Mesothelial cell of epicardium (in vitro differentiated cells): ENCODE results near the gene CD302. TPM values are rescaled to one million over a fixed set of nuclear protein-coding genes. Genes with fewer than 3 reads are reported as not detected.
"Not testable (repeated sequence)": the region's sequence is repeated elsewhere in the genome, so short reads cannot be mapped to it uniquely, and the experiment has no call there.

Experiments
- DNase-seq, 2 experiments: peaks; one replicate each; pipeline ENCODE4 v3.0.0; 2021; ENCODE audit warnings: low spot score in 2 of 2; ENCODE audit not compliant: unreplicated experiment in 2 of 2
- H3K27ac Mint-ChIP-seq: 2 replicates; pipeline ENCODE4 v1.8.0; 2021; ENCODE audit warnings: mixed read lengths
- H3K27me3 Mint-ChIP-seq: 2 replicates; pipeline ENCODE4 v1.8.0; 2021; ENCODE audit warnings: low read depth, mixed read lengths
- H3K36me3 Mint-ChIP-seq: 2 replicates; pipeline ENCODE4 v1.8.0; 2021; ENCODE audit warnings: mixed read lengths
- H3K4me1 Mint-ChIP-seq: 2 replicates; pipeline ENCODE4 v1.8.0; 2021; ENCODE audit warnings: mixed read lengths
- H3K4me3 Mint-ChIP-seq: 2 replicates; pipeline ENCODE4 v1.8.0; 2021; ENCODE audit warnings: mild to moderate bottlenecking, moderate library complexity, mixed read lengths
- H3K9me3 Mint-ChIP-seq: 2 replicates; pipeline ENCODE4 v1.8.0; 2021; ENCODE audit warnings: mixed read lengths
- CTCF ChIP-seq: fragments of 200-600 bp; sonication (generic); IDR thresholded peaks from one replicate; pipeline ENCODE4 v1.5.0; 2021; ENCODE audit warnings: antibody characterized with exemption; ENCODE audit not compliant: unreplicated experiment
- total RNA-seq: library from RNA; stranded (reverse); gene quantifications from 3 replicates; pipeline ENCODE4 v1.2.1, GENCODE V29; 2021

The CD302 gene
- total RNA-seq, 1 donor from 2014 or later, result 2.9 TPM

GRCh38 chr2:159748089-159748488 is 49.9 kb downstream of the CD302 start:
- no peak for DNase-seq
- H3K36me3 Mint-ChIP-seq, result peaks cover 56% of the 10 kb centered on the region
- no peaks in the 10 kb centered on the region for H3K27me3 Mint-ChIP-seq
- no peak for TF ChIP-seq CTCF
- no peak overlapping the region for H3K4me3 Mint-ChIP-seq
- no peak overlapping the region for H3K27ac Mint-ChIP-seq
- H3K4me1 Mint-ChIP-seq, result peaks cover 6% of the 10 kb centered on the region
- peaks cover 7% of the 10 kb centered on the region for H3K9me3 Mint-ChIP-seq

GRCh38 chr2:159745237-159745636 is 52.8 kb downstream of the CD302 start:
- peaks cover 47% of the 10 kb centered on the region for H3K36me3 Mint-ChIP-seq
- not testable (repeated sequence) for DNase-seq

GRCh38 chr2:159744363-159744762 is 53.6 kb downstream of the CD302 start:
- Mint-ChIP-seq H3K9me3 (peaks cover 7% of the 10 kb centered on the region), H3K27me3 (no peaks in the 10 kb centered on the region), H3K4me1 (peaks cover 6% of the 10 kb centered on the region), H3K36me3 (peaks cover 49% of the 10 kb centered on the region), H3K4me3 (no peak overlapping the region), H3K27ac (peak overlapping the region; percentile 71)
- no peak for DNase-seq
- no peak for TF ChIP-seq CTCF

More at GRCh38 chr2:159745237-159745636, 52.8 kb downstream of the CD302 start:
- H3K4me3 Mint-ChIP-seq, H3K27me3 Mint-ChIP-seq, H3K4me1 Mint-ChIP-seq, H3K9me3 Mint-ChIP-seq: not testable (repeated sequence)
- H3K27ac Mint-ChIP-seq, result peak overlapping the region; percentile 24

GRCh38 chr2:159742846-159743245 is 55.2 kb downstream of the CD302 start:
- H3K27me3 Mint-ChIP-seq, result no peaks in the 10 kb centered on the region
- H3K4me1 Mint-ChIP-seq, result peaks cover 6% of the 10 kb centered on the region
- no peaks in the 10 kb centered on the region for H3K9me3 Mint-ChIP-seq
- H3K27ac Mint-ChIP-seq, result no peak overlapping the region
- no peak overlapping the region for H3K4me3 Mint-ChIP-seq
- DNase-seq, result no peak
- H3K36me3 Mint-ChIP-seq, result peaks cover 42% of the 10 kb centered on the region
- no peak for TF ChIP-seq CTCF

- Mint-ChIP-seq H3K4me1 (no peaks in the 10 kb centered on the region), H3K36me3 (peaks cover 42% of the 10 kb centered on the region), H3K27me3 (no peaks in the 10 kb centered on the region), H3K9me3 (peaks cover 7% of the 10 kb centered on the region), H3K27ac (no peak overlapping the region), H3K4me3 (no peak overlapping the region)
- no peak for TF ChIP-seq CTCF
- no peak for DNase-seq
Observed at GRCh38 chr2:159738509-159739390, 59.3 kb downstream of the CD302 start.

GRCh38 chr2:159737917-159738296 is 60.1 kb downstream of the CD302 start:
- DNase-seq, result no peak
- Mint-ChIP-seq H3K4me3 (no peak overlapping the region), H3K36me3 (peaks cover 39% of the 10 kb centered on the region), H3K9me3 (peaks cover 7% of the 10 kb centered on the region), H3K4me1 (no peaks in the 10 kb centered on the region), H3K27me3 (no peaks in the 10 kb centered on the region), H3K27ac (no peak overlapping the region)
- TF ChIP-seq CTCF, result no peak
